Endodermal cell (in vitro differentiated cells): Measurements from ENCODE around the gene IFNA14. TPM values are rescaled to one million over a fixed set of nuclear protein-coding genes. Genes with fewer than 3 reads are reported as not detected.
"Not testable (repeated sequence)": the region's sequence is repeated elsewhere in the genome, so short reads cannot be mapped to it uniquely, and the experiment has no call there.

ENCODE experiments used
- DNase-seq: peaks from one replicate; pipeline ENCODE4 v3.0.0-alpha.2; 2017
- H3K27ac ChIP-seq: 2 replicates; pipeline ENCODE4 v1.5.1; 2013; ENCODE audit warnings: mild to moderate bottlenecking, low read depth, low read length, moderate library complexity
- H3K27me3 ChIP-seq: 2 replicates; pipeline ENCODE4 v1.6.1; 2013; ENCODE audit warnings: mild to moderate bottlenecking, low read length, moderate library complexity; ENCODE audit not compliant: insufficient read depth, control insufficient read depth, poor library complexity, severe bottlenecking
- H3K36me3 ChIP-seq: 2 replicates; pipeline ENCODE4 v1.7.0; 2013; ENCODE audit warnings: mild to moderate bottlenecking, low read length, moderate library complexity; ENCODE audit not compliant: control insufficient read depth, insufficient read depth
- H3K4me1 ChIP-seq: one replicate; pipeline ENCODE4 v1.7.0; 2013; ENCODE audit warnings: low read length; ENCODE audit not compliant: control insufficient read depth, insufficient read depth
- H3K4me3 ChIP-seq: 2 replicates; pipeline ENCODE4 v1.5.1; 2013; ENCODE audit warnings: mild to moderate bottlenecking, low read length, moderate library complexity
- H3K9ac ChIP-seq: 2 replicates; pipeline ENCODE4 v1.6.1; 2013; ENCODE audit warnings: mild to moderate bottlenecking, low read length, moderate library complexity; ENCODE audit not compliant: poor library complexity, severe bottlenecking; ENCODE audit errors: extremely low read depth
- H3K9me3 ChIP-seq: 2 replicates; pipeline ENCODE4 v1.6.1; 2013; ENCODE audit warnings: mild to moderate bottlenecking, low read length, moderate library complexity; ENCODE audit not compliant: control insufficient read depth
- H3K27ac Mint-ChIP-seq: 2 replicates; pipeline ENCODE4 v1.8.0; 2020; ENCODE audit warnings: mixed read lengths
- H3K27me3 Mint-ChIP-seq: 2 replicates; pipeline ENCODE4 v1.8.0; 2021; ENCODE audit warnings: mild to moderate bottlenecking, mixed read lengths; ENCODE audit not compliant: insufficient read depth
- H3K36me3 Mint-ChIP-seq: 2 replicates; pipeline ENCODE4 v1.8.0; 2020; ENCODE audit warnings: low read depth, mixed read lengths
- H3K4me1 Mint-ChIP-seq: 2 replicates; pipeline ENCODE4 v1.8.0; 2020; ENCODE audit warnings: mixed read lengths
- H3K4me3 Mint-ChIP-seq: 2 replicates; pipeline ENCODE4 v1.8.0; 2020; ENCODE audit warnings: mild to moderate bottlenecking, moderate library complexity, mixed read lengths
- H3K9me3 Mint-ChIP-seq: 2 replicates; pipeline ENCODE4 v1.8.0; 2020; ENCODE audit warnings: mild to moderate bottlenecking, mixed read lengths
- CTCF ChIP-seq: fragments of 200-600 bp; sonication (generic); conservative IDR thresholded peaks from 2 replicates; pipeline ENCODE4 v1.5.0; 2021; ENCODE audit warnings: antibody characterized with exemption, mild to moderate bottlenecking
- WGBS, 2 experiments: methylation state at CpG; one replicate each; pipeline versions ENCODE4 v1.1.5 to v1.1.7; 2013; ENCODE audit warnings: missing lambda C conversion rate in 2 of 2, mixed read lengths in 1 of 2; ENCODE audit not compliant: insufficient coverage in 1 of 2, insufficient read length in 1 of 2; 5-methylcytosine and 5-hydroxymethylcytosine counted together
- total RNA-seq, 2 donors: library from RNA; stranded (reverse); fragmentation: NEBNext Ultra II Directional in 1 of 2; extraction: Animal tissue kit (Norgen Biotek cat#: 25700) in 1 of 2; gene quantifications; 2 replicates in 1 of 2; 3 replicates in 1 of 2; pipeline ENCODE4 v1.2.1, GENCODE V29; 2021

IFNA14 gene
- total RNA-seq, 2 donors from 2014 or later: not detected

GRCh38 chr9:21235468-21236359, 4.1 kb downstream of the IFNA14 start:
- peaks cover 32% of the 10 kb centered on the region for H3K27me3 ChIP-seq
- H3K27me3 Mint-ChIP-seq: peaks cover 76% of the 10 kb centered on the region
- H3K4me1 Mint-ChIP-seq, H3K36me3 Mint-ChIP-seq, H3K27ac ChIP-seq, H3K27ac Mint-ChIP-seq, H3K9me3 ChIP-seq, H3K9ac ChIP-seq, H3K4me3 ChIP-seq, H3K9me3 Mint-ChIP-seq, H3K36me3 ChIP-seq, H3K4me1 ChIP-seq, H3K4me3 Mint-ChIP-seq: not testable (repeated sequence)
- 18 to 55% methylated on average over 3 to 8 of the region's 8 CpGs for WGBS, 2 experiments
- TF ChIP-seq CTCF: peak; percentile 78
- peak; percentile 72 for DNase-seq

DNA sequence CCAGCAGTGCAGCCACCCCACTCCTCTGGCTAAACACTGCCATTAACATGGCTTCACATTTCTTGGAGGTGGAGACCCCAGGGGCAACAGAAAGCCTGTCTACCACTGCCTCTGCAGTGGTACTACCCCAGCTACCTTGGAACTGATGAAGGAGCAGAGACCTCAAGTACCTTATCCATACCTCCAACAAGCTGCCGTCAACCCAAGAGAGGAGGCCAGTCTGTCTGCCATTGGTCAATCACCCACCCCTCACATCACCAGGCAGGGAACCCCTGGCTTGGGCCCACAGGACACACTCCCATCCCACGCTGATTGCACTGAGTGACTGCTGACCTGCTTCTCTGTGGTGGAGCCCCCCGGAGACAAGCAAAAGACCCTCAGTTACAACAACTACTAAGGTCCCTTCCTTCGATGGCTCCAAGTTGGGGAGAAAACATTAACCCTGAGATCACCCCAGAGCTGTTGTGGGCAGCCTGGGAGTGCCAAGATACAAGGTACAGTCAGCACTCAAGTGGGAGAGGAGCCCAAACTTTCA, 5.6 kb downstream of the IFNA14 start:
- H3K9me3 ChIP-seq: no peaks in the 10 kb centered on the region
- H3K27me3 Mint-ChIP-seq: peaks cover 68% of the 10 kb centered on the region
- H3K4me3 Mint-ChIP-seq: no peak overlapping the region
- no peak overlapping the region for H3K4me3 ChIP-seq
- TF ChIP-seq CTCF: no peak
- H3K4me1 Mint-ChIP-seq: no peaks in the 10 kb centered on the region
- 87 to 93% methylated on average over 2 to 4 of the region's 4 CpGs for WGBS, 2 experiments
- no peaks in the 10 kb centered on the region for H3K36me3 Mint-ChIP-seq
- no peaks in the 10 kb centered on the region for H3K4me1 ChIP-seq
- no peaks in the 10 kb centered on the region for H3K9me3 Mint-ChIP-seq
- H3K36me3 ChIP-seq: no peaks in the 10 kb centered on the region
- H3K9ac ChIP-seq: no peak overlapping the region
- H3K27ac Mint-ChIP-seq: no peak overlapping the region
- no peak overlapping the region for H3K27ac ChIP-seq
- no peak for DNase-seq
- H3K27me3 ChIP-seq: peaks cover 23% of the 10 kb centered on the region

DNA sequence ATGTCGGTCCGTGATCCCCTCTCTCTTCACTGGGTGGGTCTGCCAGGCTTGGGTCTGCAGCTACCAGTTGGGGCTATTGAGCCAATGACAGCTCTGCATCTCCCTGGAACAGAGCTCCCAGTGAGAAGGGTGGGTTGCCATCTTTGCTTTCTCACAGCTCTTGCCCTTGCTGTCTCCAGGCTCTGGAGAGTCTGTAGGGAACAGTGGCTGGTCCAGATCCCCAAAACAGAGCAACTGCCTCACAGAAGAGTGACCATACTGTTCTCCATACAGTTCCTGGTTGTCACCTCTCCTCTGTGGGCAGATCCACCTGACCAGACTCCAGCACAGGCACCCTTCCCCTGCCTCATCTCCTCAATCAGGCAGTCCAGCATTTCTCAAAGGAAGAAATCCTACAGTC, 6.5 kb downstream of the IFNA14 start:
- no peak overlapping the region for H3K9ac ChIP-seq
- no peaks in the 10 kb centered on the region for H3K36me3 ChIP-seq
- no peak overlapping the region for H3K27ac Mint-ChIP-seq
- peaks cover 23% of the 10 kb centered on the region for H3K27me3 ChIP-seq
- no peaks in the 10 kb centered on the region for H3K9me3 ChIP-seq
- H3K4me3 Mint-ChIP-seq: no peak overlapping the region
- no peaks in the 10 kb centered on the region for H3K4me1 Mint-ChIP-seq
- no peaks in the 10 kb centered on the region for H3K4me1 ChIP-seq
- H3K9me3 Mint-ChIP-seq: no peaks in the 10 kb centered on the region
- WGBS, 2 experiments: 87 to 92% methylated on average over 2 of the region's 2 CpGs
- TF ChIP-seq CTCF: no peak
- no peaks in the 10 kb centered on the region for H3K36me3 Mint-ChIP-seq
- H3K27me3 Mint-ChIP-seq: peaks cover 63% of the 10 kb centered on the region
- DNase-seq: no peak
- no peak overlapping the region for H3K4me3 ChIP-seq
- no peak overlapping the region for H3K27ac ChIP-seq
